Measurements from ENCODE around the gene DUSP15. TPM values are rescaled to one million over a fixed set of nuclear protein-coding genes. Genes with fewer than 3 reads are reported as not detected.
A peak's percentile ranks its signal among the peaks of the same experiment; 100 is the strongest.
"Not testable (repeated sequence)": the region's sequence is repeated elsewhere in the genome, so short reads cannot be mapped to it uniquely, and the experiment has no call there.

Gene DUSP15, protein sequence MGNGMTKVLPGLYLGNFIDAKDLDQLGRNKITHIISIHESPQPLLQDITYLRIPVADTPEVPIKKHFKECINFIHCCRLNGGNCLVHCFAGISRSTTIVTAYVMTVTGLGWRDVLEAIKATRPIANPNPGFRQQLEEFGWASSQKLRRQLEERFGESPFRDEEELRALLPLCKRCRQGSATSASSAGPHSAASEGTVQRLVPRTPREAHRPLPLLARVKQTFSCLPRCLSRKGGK
- total RNA-seq = 5.1 TPM
- long read RNA-seq = 0 reads

- no peaks in the 10 kb centered on the region for H3K9me3 ChIP-seq (replicated peaks)
- peak within 1 kb of the TSS; percentile 47 for H3K27ac ChIP-seq (replicated peaks)
- H3K36me3 ChIP-seq = no peaks in the 10 kb centered on the region
- intact Hi-C loops (cut with micrococcal nuclease) = no loop called here
- DNase-seq = peak; percentile 39
- peak within 1 kb of the TSS; percentile 76 for H3K4me3 ChIP-seq
- TF ChIP-seq, protein P1, sequence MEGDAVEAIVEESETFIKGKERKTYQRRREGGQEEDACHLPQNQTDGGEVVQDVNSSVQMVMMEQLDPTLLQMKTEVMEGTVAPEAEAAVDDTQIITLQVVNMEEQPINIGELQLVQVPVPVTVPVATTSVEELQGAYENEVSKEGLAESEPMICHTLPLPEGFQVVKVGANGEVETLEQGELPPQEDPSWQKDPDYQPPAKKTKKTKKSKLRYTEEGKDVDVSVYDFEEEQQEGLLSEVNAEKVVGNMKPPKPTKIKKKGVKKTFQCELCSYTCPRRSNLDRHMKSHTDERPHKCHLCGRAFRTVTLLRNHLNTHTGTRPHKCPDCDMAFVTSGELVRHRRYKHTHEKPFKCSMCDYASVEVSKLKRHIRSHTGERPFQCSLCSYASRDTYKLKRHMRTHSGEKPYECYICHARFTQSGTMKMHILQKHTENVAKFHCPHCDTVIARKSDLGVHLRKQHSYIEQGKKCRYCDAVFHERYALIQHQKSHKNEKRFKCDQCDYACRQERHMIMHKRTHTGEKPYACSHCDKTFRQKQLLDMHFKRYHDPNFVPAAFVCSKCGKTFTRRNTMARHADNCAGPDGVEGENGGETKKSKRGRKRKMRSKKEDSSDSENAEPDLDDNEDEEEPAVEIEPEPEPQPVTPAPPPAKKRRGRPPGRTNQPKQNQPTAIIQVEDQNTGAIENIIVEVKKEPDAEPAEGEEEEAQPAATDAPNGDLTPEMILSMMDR (IDR thresholded peaks at IDR 0.05; ENCODE audit: borderline replicate concordance) = no peak
- H3K27me3 ChIP-seq (ENCODE audit: low read depth) = peaks cover 14% of the 10 kb centered on the region
- H3K4me1 ChIP-seq = peaks cover 22% of the 10 kb centered on the region
Measured at GRCh38 chr20:31869942-31870725, at the start of gene DUSP15, which contains the start of gene TTLL9. Gene DUSP15 (minus strand): TSS chr20:31870527. CDS start chr20:31870337, 190 bp downstream. Gene TTLL9 (plus strand): TSS chr20:31870634. CDS start chr20:31871127, 493 bp downstream.

DNA sequence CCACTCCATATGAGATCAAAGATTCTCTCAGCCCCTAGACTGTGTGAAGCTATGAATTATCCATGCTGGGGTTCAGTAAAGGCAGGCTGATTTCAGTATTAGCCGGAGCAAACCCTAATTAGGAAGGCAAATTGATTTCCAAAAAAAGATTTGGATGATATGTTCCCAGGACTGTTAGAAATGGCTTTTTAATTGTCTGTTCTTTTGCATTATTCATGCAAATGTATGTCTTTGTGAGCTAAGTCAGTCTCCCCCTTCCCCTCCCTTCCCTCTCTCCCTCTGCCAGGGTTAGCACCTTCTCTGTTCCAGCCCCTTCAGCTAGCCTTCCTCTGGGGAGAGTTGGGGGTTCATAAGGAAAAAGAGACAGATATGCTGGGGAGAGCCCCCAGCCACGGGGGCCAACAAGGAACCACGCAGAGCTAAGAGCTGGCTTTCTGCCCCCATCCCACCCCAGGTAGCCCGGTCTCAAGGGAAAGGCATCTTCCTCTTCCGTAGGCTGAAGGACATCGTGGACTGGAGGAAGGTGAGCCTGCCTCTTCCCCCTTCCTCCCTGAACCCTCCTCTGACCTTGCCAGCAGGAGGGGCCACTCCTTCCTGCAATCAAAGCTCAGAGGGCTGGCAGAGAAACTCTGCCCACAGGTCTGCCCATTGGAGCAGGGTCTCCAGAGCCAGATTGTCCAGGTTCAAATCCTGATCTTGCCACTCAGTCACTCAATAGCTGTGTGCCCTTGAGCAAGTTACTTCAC lies 49.3 kb upstream of the DUSP15 start:
- Histone ChIP-seq H3K9me3 (replicated peaks) (no peaks in the 10 kb centered on the region), H3K27me3 (ENCODE audit: low read depth) (peaks cover 45% of the 10 kb centered on the region), H3K4me3 (no peak overlapping the region), H3K4me1 (no peaks in the 10 kb centered on the region), H3K27ac (replicated peaks) (no peak overlapping the region), H3K36me3 (no peaks in the 10 kb centered on the region)
- TF ChIP-seq, protein P1 (IDR thresholded peaks at IDR 0.05; ENCODE audit: borderline replicate concordance) = no peak
- DNase-seq = no peak
- intact Hi-C loops (cut with micrococcal nuclease) = no loop called here

- no peaks in the 10 kb centered on the region for H3K4me1 ChIP-seq
- intact Hi-C loops (cut with micrococcal nuclease) = no loop called here
- no peak overlapping the region for H3K4me3 ChIP-seq
- H3K27me3 ChIP-seq (ENCODE audit: low read depth) = peaks cover 46% of the 10 kb centered on the region
- no peaks in the 10 kb centered on the region for H3K9me3 ChIP-seq (replicated peaks)
- H3K27ac ChIP-seq (replicated peaks) = no peak overlapping the region
- no peak for DNase-seq
- no peaks in the 10 kb centered on the region for H3K36me3 ChIP-seq
- TF ChIP-seq, protein P1 (IDR thresholded peaks at IDR 0.05; ENCODE audit: borderline replicate concordance) = no peak
Measured at GRCh38 chr20:31918466-31919105, 48.3 kb upstream of the DUSP15 start.

GRCh38 chr20:31917962-31918412 lies 47.7 kb upstream of the DUSP15 start:
- intact Hi-C loops (cut with micrococcal nuclease); H3K4me1 ChIP-seq; H3K27ac ChIP-seq (replicated peaks); H3K4me3 ChIP-seq; H3K36me3 ChIP-seq; DNase-seq; H3K9me3 ChIP-seq (replicated peaks): not testable (repeated sequence)
- peaks cover 41% of the 10 kb centered on the region for H3K27me3 ChIP-seq (ENCODE audit: low read depth)

DNA sequence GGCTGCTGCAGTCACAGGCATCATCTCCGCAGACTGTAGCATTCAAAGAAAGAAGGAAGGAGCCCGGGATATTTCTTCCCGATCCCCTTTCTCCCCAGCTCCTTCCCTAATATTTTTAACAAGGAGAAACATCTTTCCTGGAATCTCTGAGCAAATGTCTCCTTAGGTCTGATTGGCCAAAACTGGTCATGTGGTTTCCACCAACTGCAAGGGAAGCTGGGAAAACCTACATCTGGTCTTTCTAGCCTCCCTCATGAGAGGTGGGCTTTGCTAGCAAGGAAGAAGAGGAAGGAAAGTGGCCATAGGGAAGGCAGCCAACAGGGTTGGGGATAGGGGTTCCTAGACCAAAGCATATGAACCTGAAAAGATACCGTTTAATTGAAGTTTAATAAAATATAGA lies 46.4 kb upstream of the DUSP15 start:
- H3K27me3 ChIP-seq (ENCODE audit: low read depth) = peaks cover 40% of the 10 kb centered on the region
- no peaks in the 10 kb centered on the region for H3K9me3 ChIP-seq (replicated peaks)
- no peak overlapping the region for H3K4me3 ChIP-seq
- intact Hi-C loops (cut with micrococcal nuclease) = no loop called here
- no peak overlapping the region for H3K27ac ChIP-seq (replicated peaks)
- no peaks in the 10 kb centered on the region for H3K4me1 ChIP-seq
- TF ChIP-seq, protein P1 (IDR thresholded peaks at IDR 0.05; ENCODE audit: borderline replicate concordance) = no peak
- DNase-seq = no peak
- H3K36me3 ChIP-seq = no peaks in the 10 kb centered on the region

Data from left ventricle myocardium inferior (tissue), 1 donor.